Measurements from ENCODE around the gene RPA1.
"Not testable (repeated sequence)": the region's sequence is repeated elsewhere in the genome, so short reads cannot be mapped to it uniquely, and the experiment has no call there.

The RPA1 gene

DNA sequence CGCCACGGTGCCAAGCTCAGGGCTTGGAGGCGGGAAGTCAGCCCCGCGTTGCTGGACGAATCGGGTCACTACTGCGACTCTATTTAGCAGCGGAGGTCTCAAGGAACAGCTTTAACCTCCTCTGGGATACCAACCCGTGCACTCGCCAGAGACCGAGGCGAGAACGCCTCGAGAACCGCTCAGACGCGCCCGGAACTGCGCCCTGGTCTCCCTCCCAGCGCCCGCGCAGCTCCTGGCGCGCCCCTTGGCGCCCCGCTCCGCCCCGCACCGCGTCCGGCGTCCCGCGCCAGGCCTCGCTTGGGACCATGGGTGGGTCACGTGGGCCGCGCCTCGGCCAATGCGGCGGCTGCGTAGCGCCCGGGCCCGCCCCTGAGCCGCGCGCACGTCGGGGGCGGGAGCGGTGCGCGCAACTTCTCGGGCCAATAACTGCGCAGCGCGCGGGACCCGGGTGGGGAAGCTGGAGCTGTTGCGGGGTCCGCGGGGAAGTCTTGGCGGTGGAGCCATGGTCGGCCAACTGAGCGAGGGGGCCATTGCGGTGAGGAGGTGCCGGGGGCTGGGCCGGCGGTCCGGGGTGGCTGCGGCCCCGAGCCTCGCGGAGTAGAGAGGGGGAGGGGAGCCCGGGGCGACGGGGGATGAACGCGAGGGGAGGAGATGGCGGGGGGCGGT is at the start of gene RPA1, which contains the start of gene SMYD4:
Gene RPA1 (plus strand): TSS at position 414 of the 666 bp plus-strand sequence. CDS start 89 bp downstream, at position 503.
Gene SMYD4 (minus strand): TSS at position 311 of the 666 bp plus-strand sequence. CDS start 1,908 bp downstream, outside the sequence.
- DNase-seq, result peak; percentile 82

DNA sequence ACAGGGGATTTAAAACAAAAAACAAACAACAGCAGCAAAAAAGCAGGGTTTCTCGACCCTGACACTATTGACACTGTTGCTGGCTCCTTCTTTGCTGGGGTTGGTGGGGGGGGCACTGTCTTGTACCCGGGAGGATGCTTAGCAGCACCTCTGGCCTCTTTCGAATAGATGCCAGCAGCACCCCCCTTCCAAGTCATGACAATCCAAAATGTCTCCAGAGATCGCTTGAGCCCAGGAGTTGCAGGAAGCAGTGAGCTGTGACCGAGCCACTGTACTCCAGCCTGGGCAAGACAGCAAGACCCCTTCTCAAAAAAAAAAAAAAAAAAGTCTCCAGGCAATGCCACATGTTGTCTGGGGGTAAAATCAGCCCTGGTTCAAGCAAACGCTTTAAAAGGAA is 47.6 kb upstream of the RPA1 start:
- no peak for DNase-seq

DNA sequence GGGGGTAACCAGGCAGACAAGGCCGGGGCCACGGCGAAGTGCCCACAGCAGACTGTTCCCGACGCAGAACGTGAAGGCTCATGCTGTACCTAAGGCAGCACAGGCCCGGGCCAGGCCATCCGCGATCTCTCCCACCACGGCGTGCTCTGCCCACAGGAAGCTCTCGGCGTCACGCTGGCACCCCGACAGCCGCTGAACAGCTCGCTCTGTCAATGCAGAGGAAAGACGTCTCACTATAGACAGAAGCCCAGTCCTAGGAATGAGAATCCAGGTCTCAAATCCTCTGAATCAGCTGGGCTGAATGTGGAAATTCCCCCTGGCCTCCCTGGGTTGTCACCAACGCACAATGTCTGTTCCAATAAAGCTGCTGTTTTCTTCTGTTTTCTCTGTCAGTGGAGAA is 46.5 kb upstream of the RPA1 start:
- no peak for DNase-seq

DNA sequence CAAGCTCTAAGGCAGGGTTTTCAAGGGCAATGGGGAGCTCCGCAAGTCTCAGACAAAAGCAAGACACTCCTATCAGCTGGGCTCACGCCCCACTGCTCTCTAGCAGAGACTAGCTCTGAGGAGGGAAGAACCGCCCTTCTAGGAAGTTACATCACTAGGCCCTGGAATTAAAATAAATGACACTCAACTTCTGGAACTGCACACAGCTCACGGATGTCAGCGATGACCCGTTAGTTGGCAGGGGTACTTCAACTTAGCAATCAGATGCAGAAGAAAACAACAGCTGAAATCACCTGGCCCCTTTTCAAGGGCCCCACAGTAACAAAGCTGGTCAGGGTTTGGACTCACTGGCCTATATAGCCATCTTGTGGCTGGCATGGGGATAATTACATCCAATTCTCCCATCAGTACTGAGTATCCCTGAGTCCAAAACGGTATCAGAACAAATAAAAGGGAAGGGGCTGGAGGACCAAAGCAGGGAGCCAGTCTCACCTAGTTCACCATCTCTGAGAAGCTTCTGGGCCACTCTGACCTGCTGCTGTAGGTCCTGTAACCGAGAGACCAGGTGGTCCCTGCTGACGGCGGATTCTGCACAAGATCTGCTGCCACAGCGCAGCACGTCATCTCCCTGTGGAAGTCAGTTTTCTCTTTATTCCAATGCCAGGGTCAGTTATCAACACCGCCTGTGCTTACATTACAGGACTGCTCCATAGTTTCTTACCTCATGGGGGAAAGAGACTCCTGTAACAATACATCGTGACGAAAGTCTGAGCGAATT is 45.8 kb upstream of the RPA1 start:
- no peak for DNase-seq

DNA sequence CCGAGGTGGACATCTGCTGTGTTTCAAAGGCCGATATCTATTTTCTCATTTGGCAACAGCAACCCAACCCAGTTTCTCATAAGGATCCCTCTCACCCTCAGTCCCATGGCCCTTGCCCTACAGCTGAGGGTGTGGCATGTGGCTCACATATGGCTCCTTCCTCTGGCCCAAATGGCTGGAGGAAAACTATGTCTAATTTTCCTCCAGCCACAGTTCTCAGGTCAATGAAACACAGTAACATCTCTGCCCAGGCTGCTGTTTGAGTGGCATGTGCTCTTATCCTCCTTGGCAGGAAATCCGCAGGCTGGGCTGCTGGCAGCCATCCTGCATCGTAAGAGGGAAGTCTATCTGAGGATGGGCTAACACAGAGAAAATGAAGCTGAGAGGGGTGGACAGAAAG is 43.9 kb upstream of the RPA1 start:
- DNase-seq, result no peak

DNA sequence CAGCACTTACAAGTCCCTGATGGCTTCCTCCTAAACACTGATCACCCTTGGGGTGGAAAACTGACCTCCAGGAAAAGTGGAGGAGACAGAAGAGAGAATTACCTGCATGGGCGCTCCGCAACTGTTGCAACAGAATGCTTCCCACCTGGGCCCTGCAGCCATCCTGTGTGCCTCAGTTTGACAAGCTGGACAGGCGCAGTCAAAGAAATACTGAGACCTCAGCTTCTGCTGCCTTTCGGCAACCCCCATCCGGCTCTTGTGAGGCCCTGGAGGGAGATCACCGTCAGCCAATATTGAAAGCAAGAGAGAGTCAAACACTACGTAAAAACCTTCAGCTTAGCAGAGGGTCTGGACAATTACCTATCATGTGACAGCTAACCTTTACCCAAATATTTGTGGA is 43.1 kb upstream of the RPA1 start:
- no peak for DNase-seq

DNA sequence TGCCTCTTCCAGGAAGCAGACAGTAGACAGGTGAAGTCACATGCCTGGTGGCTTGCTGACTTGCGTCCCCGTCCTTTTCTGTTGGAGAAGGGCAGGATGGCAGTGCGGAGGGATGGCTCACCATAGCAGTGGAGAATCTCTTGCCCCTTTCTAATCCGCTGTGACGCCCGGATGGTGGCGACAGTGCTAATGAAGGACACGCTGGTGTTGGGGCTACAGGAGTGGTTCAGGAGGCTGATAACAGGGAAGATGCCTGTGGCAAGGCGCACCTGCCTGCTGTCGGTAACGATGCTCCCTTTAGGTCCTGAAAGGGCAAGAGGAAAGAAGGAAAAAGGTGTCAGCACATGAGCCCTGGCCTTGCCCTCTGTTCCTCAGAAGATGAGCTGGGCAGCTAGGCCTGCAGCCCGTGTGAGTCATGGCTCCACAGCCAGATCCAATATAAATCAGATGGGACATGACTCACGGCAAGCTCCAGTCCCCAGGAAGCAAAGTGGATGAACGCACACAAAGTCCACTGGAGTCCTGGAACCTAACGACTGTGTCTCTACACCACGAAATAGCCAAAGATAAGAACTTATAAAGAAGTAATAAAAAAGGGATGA is 42.4 kb upstream of the RPA1 start:
- DNase-seq, result no peak

DNA sequence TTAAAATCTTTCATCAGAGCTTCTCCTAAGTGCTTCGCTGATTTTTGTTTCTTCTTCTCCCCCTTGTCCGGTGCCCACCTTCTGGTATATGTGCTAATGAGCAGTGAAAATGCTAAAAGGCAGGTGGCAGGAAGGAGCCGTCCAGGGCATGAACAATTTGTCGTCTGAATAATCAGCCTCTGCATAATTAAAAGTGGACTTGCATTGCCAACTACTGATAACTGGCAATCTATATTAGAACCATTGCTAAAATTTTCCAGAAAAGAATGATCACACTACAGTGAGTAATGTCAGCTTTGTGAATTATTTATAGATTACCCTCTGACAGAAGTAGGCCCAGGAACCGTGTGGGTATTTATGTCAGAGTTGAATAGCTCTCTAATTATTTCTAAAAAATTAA is 39.9 kb upstream of the RPA1 start:
- no peak for DNase-seq

DNA sequence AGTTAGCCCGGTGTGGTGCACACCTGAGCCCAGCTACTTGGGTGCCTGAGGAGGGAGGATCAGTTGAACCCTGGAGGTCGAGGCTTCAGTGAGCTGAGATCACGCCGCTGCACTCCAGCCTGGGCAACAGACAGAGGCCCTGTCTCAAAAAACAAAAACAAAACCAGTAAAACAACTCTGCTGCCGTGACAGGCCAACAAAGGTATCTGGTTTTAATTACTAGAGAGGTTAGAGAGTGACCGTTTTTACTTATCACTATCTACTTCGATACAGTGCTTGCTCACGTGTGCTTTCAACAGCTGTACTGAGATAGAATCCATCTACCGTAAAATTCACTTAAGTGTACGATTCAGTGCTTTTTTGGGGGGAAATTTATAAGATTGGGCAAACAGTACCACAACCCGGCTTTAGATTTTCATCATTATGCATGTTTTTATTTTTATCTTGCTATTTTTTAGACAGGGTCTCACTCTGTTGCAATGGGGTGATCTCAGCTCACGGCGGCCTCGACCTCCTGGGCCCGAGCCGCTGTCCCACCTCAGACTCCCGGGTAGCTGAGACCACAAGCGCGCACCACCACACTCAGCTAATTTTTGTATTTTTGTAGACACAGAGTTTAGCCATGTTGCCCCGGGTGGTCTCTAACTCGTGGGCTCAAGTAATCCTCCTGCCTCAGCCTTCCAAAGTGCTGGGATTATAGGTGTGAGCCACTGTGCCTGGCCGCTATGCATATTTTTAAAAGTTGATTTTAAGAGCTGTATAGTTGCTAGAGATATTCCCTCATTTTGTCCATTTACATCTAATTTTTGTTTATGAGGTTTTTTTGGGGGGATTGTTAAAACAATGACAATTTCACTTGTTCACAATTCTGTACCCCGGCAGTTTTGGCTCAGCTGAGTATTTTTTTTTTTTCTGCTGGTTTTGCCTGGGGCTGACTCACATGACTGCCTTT is 37.0 kb upstream of the RPA1 start:
- no peak for DNase-seq

DNA sequence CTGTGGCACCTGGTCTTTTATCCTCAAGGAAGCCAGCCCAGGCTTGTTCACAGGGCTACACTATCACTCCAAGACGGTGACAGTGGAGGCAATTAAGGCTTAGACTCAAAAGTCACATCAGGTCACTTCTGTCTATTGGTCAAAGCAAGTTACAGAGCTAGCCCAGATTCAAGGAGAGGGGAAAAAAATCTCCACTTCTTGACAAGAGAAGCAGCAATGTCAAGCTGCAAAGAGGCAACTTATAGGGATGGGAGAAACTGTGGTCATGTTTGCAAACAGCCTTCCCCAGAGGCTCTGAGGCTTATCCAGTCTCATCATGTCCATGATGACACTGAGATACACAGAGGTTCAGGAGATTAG is 36.4 kb upstream of the RPA1 start:
- DNase-seq, result no peak

DNA sequence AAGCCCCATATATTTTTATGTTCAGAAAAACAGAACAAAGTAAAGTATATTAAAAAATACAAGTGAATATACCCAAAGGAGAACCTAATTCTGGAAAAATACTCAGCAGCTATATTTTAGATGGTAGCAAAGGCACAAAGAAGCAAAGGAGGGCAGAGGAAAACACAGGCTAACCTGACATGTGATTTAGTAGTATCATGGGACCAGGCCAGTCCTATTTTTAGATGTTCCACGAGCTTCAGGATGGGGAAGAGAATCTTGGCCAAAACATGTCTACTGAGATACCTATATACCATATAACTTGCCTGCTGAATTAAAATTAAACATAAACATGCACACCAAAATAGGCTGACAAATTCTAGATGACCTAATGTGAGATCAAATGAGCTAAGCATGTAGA is 33.0 kb upstream of the RPA1 start:
- no peak for DNase-seq

DNA sequence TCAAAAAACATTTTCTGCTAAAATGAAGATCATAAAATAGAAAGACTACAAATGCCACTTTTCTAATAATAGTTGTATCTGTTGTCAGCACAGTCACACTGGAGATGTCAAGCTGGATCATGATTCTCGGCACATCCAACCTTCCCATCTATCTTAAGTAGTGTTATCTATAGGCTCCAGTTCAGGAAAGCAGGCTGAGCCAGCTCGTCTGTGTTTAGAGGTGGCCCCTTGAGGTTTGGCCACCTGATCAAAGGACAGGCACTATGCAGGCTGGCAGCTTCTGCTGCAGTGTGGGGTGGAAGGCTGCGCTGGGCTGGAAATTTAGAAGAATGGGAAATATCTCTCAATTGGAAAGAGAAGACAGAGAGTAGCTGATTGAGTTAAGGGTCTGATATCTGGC is 32.5 kb upstream of the RPA1 start:
- no peak for DNase-seq

DNA sequence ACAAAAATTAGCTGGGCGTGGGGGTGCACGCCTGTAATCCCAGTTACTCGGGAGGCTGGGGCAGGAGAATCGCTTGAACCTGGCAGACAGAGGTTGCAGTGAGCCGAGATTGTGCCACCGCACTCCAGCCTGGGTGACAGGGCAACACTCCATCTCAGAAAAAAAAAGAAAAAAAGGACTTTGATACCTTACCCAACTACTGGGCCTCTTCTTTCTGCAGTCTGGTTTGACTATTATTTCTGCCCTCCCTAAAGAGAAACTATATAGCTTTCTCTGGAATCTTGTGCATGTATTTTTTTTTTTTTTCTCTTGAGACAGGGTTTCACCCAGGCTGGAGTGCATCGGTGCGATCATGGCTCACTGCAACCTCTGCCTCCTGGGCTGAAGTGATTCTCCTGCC is 32.0 kb upstream of the RPA1 start:
- DNase-seq, result not testable (repeated sequence)

DNA sequence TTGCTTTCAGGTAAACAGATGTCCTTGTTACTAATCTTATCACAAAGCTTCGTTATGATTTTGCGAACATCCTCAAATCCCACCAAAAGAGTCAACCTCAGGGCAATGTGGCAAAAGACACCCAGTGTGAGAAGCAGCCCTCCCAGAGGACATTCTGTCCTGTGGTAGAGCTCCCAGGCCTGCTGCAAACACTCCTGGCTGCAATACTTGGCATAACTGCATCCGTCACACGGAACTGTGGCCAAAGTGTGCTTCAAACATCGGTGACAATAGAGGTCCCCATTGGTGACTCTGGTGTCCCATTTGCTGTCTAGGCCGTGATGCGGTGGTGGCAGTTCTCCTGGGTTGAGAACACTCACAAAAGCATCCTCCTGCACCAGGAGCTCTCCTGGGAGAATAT is 29.6 kb upstream of the RPA1 start:
- no peak for DNase-seq

DNA sequence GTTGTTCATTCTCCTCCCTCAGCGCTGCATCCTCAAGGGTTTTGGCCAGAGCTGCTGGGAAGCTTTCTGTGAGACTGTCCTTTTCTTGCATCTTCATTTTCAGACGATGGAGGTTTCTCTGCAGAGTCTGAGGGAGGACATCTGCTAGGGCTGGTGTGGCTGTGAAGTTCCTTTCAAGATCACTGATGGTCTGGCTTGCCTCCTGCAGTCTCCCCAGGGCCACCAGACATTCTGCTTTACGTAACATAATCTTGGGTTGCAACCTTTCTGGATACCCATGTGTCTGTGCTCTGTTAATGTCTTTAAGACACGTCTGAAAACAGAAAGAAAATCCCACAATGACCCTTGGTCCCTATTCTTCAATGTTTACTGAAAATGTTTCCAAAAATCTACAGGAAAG is 29.1 kb upstream of the RPA1 start:
- no peak for DNase-seq

DNA sequence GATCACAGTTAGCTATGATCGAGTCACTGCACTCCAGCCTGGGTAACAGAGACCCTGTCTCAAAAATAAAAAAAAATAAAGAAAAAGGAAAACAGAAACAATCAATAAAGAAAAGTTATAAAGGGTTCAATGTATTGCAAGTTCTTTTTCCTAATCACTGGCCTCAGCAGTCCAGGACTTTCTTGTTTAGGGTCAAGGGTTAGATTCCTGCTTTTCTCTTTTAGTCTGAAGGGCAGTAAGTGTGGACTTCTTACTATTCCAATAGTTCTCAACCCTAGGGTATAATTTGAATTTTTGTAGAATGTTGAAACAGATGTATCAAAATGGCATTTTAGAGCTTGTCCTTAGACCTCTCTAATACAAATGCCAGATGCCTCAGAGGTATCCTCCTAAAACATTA is 27.4 kb upstream of the RPA1 start:
- DNase-seq, result no peak

DNA sequence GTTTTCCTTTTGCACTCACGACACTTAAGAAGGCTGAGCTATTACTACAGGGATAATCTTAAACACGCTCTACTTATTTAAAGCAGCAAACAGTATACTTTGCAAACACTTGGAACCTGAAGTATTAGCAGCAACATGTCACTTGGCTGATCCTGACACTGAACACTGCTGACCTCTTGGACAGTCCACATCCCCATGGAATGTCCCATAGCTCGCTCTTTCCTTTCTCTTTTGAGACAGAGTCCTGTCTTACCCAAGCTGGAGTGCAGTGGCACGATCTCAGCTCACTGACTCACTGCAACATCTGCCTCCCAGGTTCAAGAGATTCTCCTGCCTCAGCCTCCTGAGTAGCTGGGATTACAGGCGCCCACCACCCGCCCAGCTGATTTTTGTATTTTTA is 26.5 kb upstream of the RPA1 start:
- DNase-seq, result no peak

DNA sequence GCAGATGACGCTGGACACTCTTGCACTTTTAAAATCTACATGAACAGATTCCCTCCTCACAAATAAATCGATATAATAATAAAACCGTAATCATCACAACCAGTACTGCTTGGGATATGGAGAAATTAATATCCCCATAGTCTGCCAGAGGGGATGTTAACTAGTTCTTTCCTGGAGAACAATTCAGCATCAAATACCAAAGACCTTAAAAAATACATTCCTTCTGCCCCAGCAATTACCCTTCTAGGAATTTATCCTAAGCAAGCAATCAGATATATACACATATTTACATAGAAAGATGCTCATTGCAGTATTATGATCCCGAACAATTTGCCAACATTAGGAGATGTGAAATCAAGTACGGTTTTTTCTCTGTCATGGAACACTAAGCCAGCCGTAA is 21.9 kb upstream of the RPA1 start:
- no peak for DNase-seq

DNA sequence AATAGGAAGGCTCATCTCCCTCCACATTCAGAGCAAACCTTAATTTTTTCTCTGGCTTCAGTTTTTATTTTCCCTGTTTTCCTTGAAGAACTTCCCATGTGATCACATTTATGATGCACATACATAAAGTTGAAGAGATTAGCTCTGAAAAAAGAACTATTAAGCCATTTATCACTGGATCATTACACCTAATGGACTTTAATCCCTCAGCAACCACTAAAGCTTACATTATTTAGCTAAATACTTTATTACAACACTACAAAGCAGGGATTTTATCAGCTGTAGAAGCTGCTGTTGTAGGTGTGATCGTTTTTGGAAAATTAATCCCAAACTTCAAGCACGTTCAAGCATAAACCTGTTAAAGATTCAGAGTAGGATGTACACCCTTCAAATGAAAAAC is 21.2 kb upstream of the RPA1 start:
- no peak for DNase-seq

DNA sequence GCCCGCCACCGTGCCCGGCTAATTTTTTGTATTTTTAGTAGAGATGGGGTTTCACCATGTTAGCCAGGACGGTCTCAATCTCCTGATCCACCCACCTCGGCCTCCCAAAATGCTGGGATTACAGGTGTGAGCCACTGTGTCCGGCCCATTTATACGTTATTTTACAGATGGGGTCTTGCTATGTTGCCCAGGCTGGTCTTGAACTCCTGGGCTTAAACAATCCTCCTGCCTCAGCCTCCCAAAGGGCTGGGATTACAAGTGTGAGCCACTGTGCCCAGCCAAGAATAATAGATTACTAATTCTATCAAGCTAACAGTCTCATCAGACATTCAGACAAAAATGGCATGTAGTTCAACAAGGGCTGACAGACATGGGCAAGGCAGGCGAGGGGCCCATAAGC is 20.0 kb upstream of the RPA1 start:
- not testable (repeated sequence) for DNase-seq

DNA sequence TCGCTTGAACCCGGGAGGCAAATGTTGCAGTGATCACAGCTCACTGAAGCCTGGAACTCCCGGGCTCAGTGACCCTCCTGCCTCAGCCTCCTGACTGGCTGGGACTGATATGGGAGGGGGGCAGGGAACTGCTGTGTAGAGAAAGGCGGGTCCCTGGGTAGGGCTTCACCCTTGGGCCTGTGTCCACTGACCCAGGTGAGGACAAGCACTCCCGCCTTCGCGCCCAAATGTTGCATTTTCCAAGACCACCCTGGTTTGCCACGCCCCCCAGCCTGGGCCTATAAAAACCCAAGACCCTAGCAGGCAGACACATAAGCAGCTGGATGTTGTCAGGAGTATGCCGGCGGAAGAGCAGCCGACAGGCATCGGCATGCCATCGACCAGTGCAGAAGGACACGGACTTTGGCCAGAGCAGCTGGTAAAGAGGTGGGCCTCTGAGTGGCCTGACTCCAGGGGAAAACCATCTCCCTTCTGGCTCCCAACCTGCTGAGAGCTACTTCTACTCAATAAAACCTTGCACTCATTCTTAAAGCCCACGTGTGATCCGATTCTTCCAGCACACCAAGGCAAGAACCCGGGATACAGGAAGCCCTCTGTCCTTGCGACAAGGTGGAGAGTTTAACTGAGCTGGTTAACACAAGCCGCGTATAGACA is 19.2 kb upstream of the RPA1 start:
- DNase-seq, result no peak

DNA sequence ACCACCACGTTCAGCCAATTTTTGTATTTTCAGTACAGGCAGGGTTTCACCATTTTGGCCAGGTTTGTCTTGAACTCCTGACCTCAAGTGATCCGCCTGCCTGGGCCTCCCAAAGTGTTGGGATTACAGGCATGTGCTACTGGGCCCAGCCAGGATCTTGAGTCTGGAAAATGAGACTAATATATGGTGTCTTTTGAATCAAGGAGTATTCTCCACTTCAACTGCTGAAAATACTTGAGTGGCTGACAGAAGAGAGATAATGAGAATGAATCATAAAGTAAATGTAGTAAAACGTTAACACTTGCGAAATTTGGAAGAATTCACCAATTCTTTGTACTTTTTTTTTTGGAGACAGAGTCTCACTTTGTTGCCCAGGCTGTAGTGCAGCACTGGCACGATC is 16.7 kb upstream of the RPA1 start:
- no peak for DNase-seq
